Neural progenitor cell (in vitro differentiated cells): ENCODE data around the gene CTNNBL1. TPM values are rescaled to one million over a fixed set of nuclear protein-coding genes. Genes with fewer than 3 reads are reported as not detected.

Source experiments
- DNase-seq: peaks from one replicate; pipeline ENCODE4 v3.0.0-alpha.2; 2016; ENCODE audit warnings: low spot score
- H2AFZ ChIP-seq: fragments of 200-600 bp; sonication (generic); replicated peaks from 2 replicates; pipeline ENCODE4 v1.6.1; 2016; ENCODE audit warnings: antibody characterized with exemption
- H3F3A ChIP-seq: fragments of 200-600 bp; sonication (generic); 2 replicates; pipeline ENCODE4 v1.6.1; 2016; ENCODE audit warnings: antibody characterized with exemption, low read depth
- H3K27ac ChIP-seq: fragments of 200-600 bp; sonication (generic); 2 replicates; pipeline ENCODE4 v1.5.1; 2016; ENCODE audit warnings: mild to moderate bottlenecking
- H3K27me3 ChIP-seq: fragments of 200-600 bp; sonication (generic); 2 replicates; pipeline ENCODE4 v1.6.1; 2016; ENCODE audit warnings: mild to moderate bottlenecking, moderate library complexity
- H3K36me3 ChIP-seq: fragments of 200-600 bp; sonication (generic); 2 replicates; pipeline ENCODE4 v1.5.1; 2016
- H3K4me1 ChIP-seq: fragments of 200-600 bp; sonication (generic); 2 replicates; pipeline ENCODE4 v1.6.1; 2016; ENCODE audit warnings: mixed run types
- H3K4me2 ChIP-seq: fragments of 200-600 bp; sonication (generic); 2 replicates; pipeline ENCODE4 v1.6.1; 2016
- H3K4me3 ChIP-seq: fragments of 200-600 bp; sonication (generic); 2 replicates; pipeline ENCODE4 v1.5.1; 2016
- H3K79me2 ChIP-seq: fragments of 200-600 bp; sonication (generic); 2 replicates; pipeline ENCODE4 v1.6.1; 2016; ENCODE audit warnings: low read depth
- H3K9ac ChIP-seq: fragments of 200-600 bp; sonication (generic); 2 replicates; pipeline ENCODE4 v1.6.1; 2016
- H3K9me3 ChIP-seq: fragments of 200-600 bp; sonication (generic); 2 replicates; pipeline ENCODE4 v1.5.1; 2016; ENCODE audit warnings: low read depth
- H4K20me1 ChIP-seq: fragments of 200-600 bp; sonication (generic); 2 replicates; pipeline ENCODE4 v1.6.1; 2016; ENCODE audit warnings: low read depth
- H3K27ac Mint-ChIP-seq: 3 replicates; pipeline ENCODE4 v1.8.0; 2021; ENCODE audit warnings: mixed read lengths
- H3K27me3 Mint-ChIP-seq: 2 replicates; pipeline ENCODE4 v1.8.0; 2022; ENCODE audit warnings: low read depth, mild to moderate bottlenecking, inconsistent platforms, moderate library complexity, mixed read lengths; ENCODE audit not compliant: insufficient read depth
- H3K36me3 Mint-ChIP-seq: 3 replicates; pipeline ENCODE4 v1.8.0; 2021; ENCODE audit warnings: mixed read lengths
- H3K4me1 Mint-ChIP-seq: 3 replicates; pipeline ENCODE4 v1.8.0; 2021; ENCODE audit warnings: mixed read lengths
- H3K4me3 Mint-ChIP-seq: 3 replicates; pipeline ENCODE4 v1.8.0; 2021; ENCODE audit warnings: mild to moderate bottlenecking, moderate library complexity, mixed read lengths
- H3K9me3 Mint-ChIP-seq: 3 replicates; pipeline ENCODE4 v1.8.0; 2020; ENCODE audit warnings: mixed read lengths
- EZH2 ChIP-seq: fragments of 200-600 bp; sonication (generic); IDR thresholded peaks from 2 replicates; pipeline ENCODE4 v1.6.1; 2017; ENCODE audit warnings: antibody characterized with exemption, mild to moderate bottlenecking, moderate library complexity
- EZH2phosphoT487 ChIP-seq: fragments of 200-600 bp; sonication (generic); IDR thresholded peaks from 2 replicates; pipeline ENCODE4 v1.6.1; 2017; ENCODE audit warnings: antibody characterized with exemption
- total RNA-seq: library from RNA; depleted of rRNA; stranded (reverse); fragments of >200 nt; gene quantifications from 2 replicates; pipeline ENCODE4 v1.2.3, GENCODE V29; 2015; ENCODE audit warnings: low replicate concordance
- TF ChIP-seq, protein P1 (sequence below): fragments of 200-600 bp; sonication (generic); IDR thresholded peaks from 2 replicates; pipeline ENCODE4 v1.5.1; 2017; ENCODE audit warnings: antibody characterized with exemption, mild to moderate bottlenecking

The CTNNBL1 gene
- total RNA-seq, 1 donor from 2014 or later: 54.5 TPM

DNA sequence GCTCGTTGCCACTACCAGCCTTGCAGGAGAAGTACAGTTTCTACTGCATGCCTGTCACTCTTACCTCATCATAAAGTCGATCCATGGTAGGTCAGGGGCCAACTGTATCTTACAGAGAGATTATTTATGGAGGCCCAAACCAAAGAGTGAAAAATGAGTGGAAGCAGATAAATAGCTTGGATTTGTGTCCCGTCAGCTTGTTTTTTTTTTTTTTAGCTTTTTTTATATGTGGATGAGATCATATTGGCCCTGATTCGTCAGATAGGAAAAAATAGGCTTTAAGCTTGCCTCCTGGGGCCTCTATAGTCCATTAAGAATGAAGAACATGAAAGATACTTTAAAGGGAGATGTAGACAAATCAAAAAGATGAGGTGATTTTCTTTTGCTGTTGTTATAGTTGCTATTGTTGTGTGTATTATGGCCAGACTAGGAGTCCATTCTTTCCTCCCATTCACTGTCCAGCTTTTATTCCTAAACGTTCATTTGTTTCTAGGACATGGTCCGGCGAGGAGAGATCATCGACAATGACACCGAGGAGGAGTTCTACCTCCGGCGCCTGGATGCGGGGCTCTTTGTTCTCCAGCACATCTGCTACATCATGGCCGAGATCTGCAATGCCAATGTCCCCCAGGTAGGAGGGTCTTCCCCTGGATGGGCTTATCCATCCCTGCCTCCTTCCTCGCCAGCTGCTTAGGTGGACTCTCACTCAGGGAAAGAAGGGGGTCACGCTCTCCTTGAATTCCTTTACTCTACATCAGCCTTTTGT lies 165.8 kb downstream of the CTNNBL1 start:
- Mint-ChIP-seq H3K27me3 (peaks cover 5% of the 10 kb centered on the region), H3K27ac (no peak overlapping the region), H3K4me3 (no peak overlapping the region), H3K4me1 (peaks cover 24% of the 10 kb centered on the region), H3K36me3 (peaks cover 32% of the 10 kb centered on the region), H3K9me3 (no peaks in the 10 kb centered on the region)
- no peaks in the 10 kb centered on the region for H3K4me1 ChIP-seq
- no peak overlapping the region for H3K27ac ChIP-seq
- no peaks in the 10 kb centered on the region for H3K79me2 ChIP-seq
- no peak overlapping the region for H3K4me2 ChIP-seq
- H4K20me1 ChIP-seq: no peaks in the 10 kb centered on the region
- no peak overlapping the region for H3K4me3 ChIP-seq
- H3F3A ChIP-seq: no peaks in the 10 kb centered on the region
- TF ChIP-seq EZH2: no peak
- no peak overlapping the region for H3K9ac ChIP-seq
- H2AFZ ChIP-seq: no peak overlapping the region
- H3K36me3 ChIP-seq: no peaks in the 10 kb centered on the region
- H3K9me3 ChIP-seq: no peaks in the 10 kb centered on the region
- no peak for DNase-seq
- H3K27me3 ChIP-seq: no peaks in the 10 kb centered on the region

DNA sequence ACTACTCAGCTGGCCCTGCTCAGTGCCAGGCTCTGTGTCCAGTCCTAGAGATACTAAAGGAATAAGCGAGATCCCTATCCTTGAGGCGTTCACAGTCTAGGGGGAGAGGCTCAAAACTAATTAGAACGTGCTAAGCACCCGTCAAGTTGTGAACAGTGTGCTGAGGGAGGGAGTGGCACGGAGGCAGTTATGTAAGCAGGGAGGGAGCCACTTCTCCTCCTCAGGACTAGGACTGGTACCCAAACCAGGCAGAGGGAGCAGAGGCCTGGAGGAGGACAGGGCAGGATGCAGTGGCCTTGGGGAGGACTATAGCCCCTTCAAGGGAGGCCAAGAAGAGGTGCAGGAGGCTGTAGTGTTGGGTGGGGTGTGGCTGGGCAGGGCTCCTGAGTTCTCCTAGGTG lies 169.5 kb downstream of the CTNNBL1 start:
- TF ChIP-seq EZH2 (no peak), EZH2phosphoT487 (no peak)
- TF ChIP-seq, protein P1, sequence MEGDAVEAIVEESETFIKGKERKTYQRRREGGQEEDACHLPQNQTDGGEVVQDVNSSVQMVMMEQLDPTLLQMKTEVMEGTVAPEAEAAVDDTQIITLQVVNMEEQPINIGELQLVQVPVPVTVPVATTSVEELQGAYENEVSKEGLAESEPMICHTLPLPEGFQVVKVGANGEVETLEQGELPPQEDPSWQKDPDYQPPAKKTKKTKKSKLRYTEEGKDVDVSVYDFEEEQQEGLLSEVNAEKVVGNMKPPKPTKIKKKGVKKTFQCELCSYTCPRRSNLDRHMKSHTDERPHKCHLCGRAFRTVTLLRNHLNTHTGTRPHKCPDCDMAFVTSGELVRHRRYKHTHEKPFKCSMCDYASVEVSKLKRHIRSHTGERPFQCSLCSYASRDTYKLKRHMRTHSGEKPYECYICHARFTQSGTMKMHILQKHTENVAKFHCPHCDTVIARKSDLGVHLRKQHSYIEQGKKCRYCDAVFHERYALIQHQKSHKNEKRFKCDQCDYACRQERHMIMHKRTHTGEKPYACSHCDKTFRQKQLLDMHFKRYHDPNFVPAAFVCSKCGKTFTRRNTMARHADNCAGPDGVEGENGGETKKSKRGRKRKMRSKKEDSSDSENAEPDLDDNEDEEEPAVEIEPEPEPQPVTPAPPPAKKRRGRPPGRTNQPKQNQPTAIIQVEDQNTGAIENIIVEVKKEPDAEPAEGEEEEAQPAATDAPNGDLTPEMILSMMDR: no peak
- DNase-seq: no peak
- H3K4me3 Mint-ChIP-seq: no peak overlapping the region
- peaks cover 5% of the 10 kb centered on the region for H3K27me3 Mint-ChIP-seq
- H3K27ac Mint-ChIP-seq: no peak overlapping the region
- Histone ChIP-seq H3K4me3 (no peak overlapping the region), H3F3A (peaks cover 2% of the 10 kb centered on the region), H3K4me1 (peaks cover 6% of the 10 kb centered on the region), H3K9ac (no peak overlapping the region), H3K79me2 (no peaks in the 10 kb centered on the region), H2AFZ (no peak overlapping the region), H3K27ac (no peak overlapping the region), H4K20me1 (no peaks in the 10 kb centered on the region), H3K4me2 (no peak overlapping the region), H3K27me3 (no peaks in the 10 kb centered on the region), H3K9me3 (no peaks in the 10 kb centered on the region), H3K36me3 (no peaks in the 10 kb centered on the region)
- H3K9me3 Mint-ChIP-seq: no peaks in the 10 kb centered on the region
- H3K36me3 Mint-ChIP-seq: peaks cover 29% of the 10 kb centered on the region
- peaks cover 24% of the 10 kb centered on the region for H3K4me1 Mint-ChIP-seq

DNA sequence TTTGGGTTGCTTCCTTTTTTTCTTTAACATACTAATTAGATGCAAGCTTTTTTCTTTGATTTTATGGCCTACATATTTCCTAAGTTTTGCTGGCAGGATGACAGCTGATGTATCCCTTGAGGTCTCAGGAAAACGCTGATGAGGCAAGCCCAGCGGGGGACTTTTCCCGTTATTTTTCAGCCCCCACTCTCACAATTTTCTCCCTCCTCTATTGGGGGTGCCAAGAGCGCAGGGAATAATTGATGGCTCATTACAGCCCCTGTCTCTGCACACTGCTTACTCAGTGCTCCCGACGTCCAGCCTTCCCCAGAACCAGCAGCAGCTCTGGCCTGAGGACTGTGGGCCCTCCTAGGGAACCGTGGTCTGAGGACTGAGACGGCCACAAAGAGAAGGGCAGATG lies 170.5 kb downstream of the CTNNBL1 start:
- H2AFZ ChIP-seq: no peak overlapping the region
- no peak for DNase-seq
- Mint-ChIP-seq H3K36me3 (peaks cover 24% of the 10 kb centered on the region), H3K4me3 (no peak overlapping the region), H3K4me1 (peaks cover 31% of the 10 kb centered on the region), H3K9me3 (no peaks in the 10 kb centered on the region), H3K27ac (peak overlapping the region; percentile 67), H3K27me3 (peaks cover 2% of the 10 kb centered on the region)
- H3K9me3 ChIP-seq: no peaks in the 10 kb centered on the region
- no peak for TF ChIP-seq EZH2
- no peak for TF ChIP-seq EZH2phosphoT487
- no peaks in the 10 kb centered on the region for H4K20me1 ChIP-seq
- peaks cover 12% of the 10 kb centered on the region for H3F3A ChIP-seq
- H3K9ac ChIP-seq: no peak overlapping the region
- no peaks in the 10 kb centered on the region for H3K36me3 ChIP-seq
- H3K4me2 ChIP-seq: no peak overlapping the region
- H3K79me2 ChIP-seq: no peaks in the 10 kb centered on the region
- no peak overlapping the region for H3K4me3 ChIP-seq
- H3K27ac ChIP-seq: no peak overlapping the region
- no peaks in the 10 kb centered on the region for H3K27me3 ChIP-seq
- H3K4me1 ChIP-seq: peaks cover 16% of the 10 kb centered on the region

DNA sequence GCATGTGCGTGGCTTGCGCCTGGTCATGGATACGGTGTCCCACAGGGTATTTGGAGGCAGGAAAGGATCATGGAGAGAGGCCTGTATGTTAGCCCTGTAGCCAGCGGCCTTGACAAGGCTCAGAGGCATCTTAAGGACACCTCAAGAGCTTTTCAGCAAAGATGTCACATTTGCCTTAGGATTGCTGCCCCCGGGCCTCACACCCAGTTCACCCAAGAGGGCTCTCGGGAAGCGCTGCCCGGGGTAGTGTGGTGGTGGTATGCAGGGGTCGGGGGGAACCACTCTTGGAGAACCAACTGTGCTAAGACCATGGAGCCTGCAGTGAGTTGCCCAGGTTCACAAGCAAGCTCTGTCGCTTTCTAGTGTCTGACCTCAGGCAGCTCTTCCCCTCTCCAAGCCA lies 172.2 kb downstream of the CTNNBL1 start:
- H3K9me3 ChIP-seq: no peaks in the 10 kb centered on the region
- Mint-ChIP-seq H3K27ac (no peak overlapping the region), H3K9me3 (no peaks in the 10 kb centered on the region), H3K4me1 (peaks cover 46% of the 10 kb centered on the region), H3K4me3 (no peak overlapping the region), H3K36me3 (peaks cover 22% of the 10 kb centered on the region), H3K27me3 (peaks cover 4% of the 10 kb centered on the region)
- DNase-seq: no peak
- H3K79me2 ChIP-seq: no peaks in the 10 kb centered on the region
- no peak overlapping the region for H3K27ac ChIP-seq
- no peak overlapping the region for H2AFZ ChIP-seq
- H3K4me2 ChIP-seq: no peak overlapping the region
- H3K9ac ChIP-seq: no peak overlapping the region
- peaks cover 16% of the 10 kb centered on the region for H3F3A ChIP-seq
- H3K36me3 ChIP-seq: no peaks in the 10 kb centered on the region
- H3K4me3 ChIP-seq: no peak overlapping the region
- peaks cover 20% of the 10 kb centered on the region for H3K4me1 ChIP-seq
- no peaks in the 10 kb centered on the region for H3K27me3 ChIP-seq
- TF ChIP-seq, protein P1: no peak
- no peak for TF ChIP-seq EZH2phosphoT487
- TF ChIP-seq EZH2: no peak
- H4K20me1 ChIP-seq: no peaks in the 10 kb centered on the region
